KBM-7 (cell line): Measurements from ENCODE around the gene SLIT1.

ENCODE experiments used
- DNase-seq: peaks from one replicate; pipeline ENCODE4 v3.0.0-alpha.2; 2015
- in situ Hi-C: fragments of 300-500 bp; cut with MboI; formaldehyde crosslinking; loops from 2 replicates; pipeline ENCODE4 v1.14.3; 2020; ENCODE audit warnings: low sequenced_read_pairs, low pct_unique_long_range_greater_than_20kb, mixed read lengths

The SLIT1 gene

DNA sequence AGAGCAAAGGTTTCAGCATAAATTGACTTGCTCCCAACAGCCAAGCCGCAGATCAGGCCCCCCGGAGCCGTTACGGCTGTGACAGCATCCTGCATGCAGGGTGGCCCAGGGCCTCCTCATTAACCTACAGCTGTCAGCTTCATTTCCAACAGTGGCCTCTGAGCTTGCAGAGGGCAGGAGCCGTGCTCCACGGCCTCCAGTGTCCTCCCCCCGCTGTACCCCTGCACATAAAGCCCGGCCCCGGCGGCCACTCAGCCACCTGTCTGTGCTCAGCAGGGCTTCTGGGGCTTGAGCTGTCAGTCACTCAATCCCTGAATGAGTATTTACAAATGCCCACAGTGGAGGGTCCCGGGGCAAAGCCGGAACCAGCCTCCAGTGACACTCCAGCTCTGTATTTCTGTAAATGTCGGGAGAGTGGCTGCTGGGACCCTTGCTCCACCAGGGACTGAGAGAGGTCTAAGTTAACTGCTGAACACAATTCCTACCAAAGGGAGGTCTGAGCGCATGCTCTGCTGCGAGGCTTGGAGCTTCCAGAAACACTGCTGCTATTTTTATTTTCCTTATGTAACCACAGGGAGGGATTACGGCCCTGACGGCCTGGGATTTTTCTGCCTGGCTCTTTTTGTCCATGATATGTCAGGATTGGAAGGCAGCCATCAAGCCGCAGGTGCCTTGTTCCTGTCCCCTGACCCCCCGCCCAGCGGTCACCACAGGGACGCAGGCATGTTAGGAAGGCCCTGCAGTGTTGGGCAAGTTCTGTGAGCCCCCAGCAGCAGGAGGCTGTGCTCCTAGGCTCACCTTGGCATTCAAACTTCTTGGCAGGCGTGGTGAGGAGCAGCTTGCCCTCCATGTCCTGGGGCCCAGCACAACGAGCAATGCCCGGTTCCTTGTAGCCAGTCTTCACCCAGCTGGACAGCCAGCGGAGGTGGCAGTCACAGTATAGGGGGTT lies 165.0 kb downstream of the SLIT1 start:
- in situ Hi-C loops, result no loop called here
- no peak for DNase-seq

- in situ Hi-C loops, result no loop called here
- DNase-seq, result no peak
These were observed 166.4 kb downstream of the SLIT1 start for GRCh38 chr10:97019213-97019844.

GRCh38 chr10:97018251-97019212 lies 167.2 kb downstream of the SLIT1 start:
- in situ Hi-C loops, result no loop called here
- DNase-seq, result no peak

- no peak for DNase-seq
- in situ Hi-C loops, result no loop called here
These were observed 168.3 kb downstream of the SLIT1 start for GRCh38 chr10:97017474-97017903.

DNA sequence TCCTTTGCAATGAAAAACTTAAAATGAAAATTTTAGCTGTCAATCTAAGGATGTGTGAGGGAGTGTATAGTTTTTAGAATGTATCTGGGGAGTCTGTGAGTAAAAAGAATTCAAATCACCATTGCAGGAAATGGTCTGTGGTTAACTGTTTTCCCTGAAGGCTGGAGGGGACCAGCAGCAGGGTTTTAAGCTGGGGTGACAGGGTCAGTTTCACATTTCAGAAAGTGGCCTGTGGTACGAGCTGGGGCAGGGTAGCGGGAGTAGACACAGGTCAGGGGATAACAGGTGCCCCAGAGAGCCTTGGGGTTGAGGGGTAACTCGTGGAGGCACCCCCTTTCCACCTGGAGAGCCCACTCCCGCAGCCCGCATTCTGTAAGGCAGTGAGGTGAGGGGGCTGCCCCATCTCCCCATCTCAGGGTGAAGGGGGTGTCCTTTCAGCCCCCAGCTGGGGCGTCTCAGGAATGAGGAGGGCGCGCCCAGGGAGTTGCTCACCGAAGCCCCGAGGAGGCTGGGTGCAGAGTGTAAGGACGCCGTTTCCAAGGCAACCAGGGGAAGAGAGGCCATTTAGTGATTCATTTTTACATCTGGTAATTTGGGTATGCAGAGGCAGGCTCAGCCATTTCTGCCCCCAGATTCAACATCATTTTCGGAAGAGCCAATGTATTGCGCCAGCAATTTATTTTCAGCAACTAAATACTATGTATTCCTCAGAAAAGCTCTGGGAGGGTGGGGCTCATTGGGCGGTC lies 168.9 kb downstream of the SLIT1 start:
- in situ Hi-C loops, result no loop called here
- no peak for DNase-seq

GRCh38 chr10:97015240-97015639 lies 170.5 kb downstream of the SLIT1 start:
- DNase-seq, result no peak
- in situ Hi-C loops, result no loop called here

GRCh38 chr10:97013983-97014382 lies 171.8 kb downstream of the SLIT1 start:
- DNase-seq, result no peak
- in situ Hi-C loops, result no loop called here

GRCh38 chr10:97013568-97013967 lies 172.2 kb downstream of the SLIT1 start:
- in situ Hi-C loops, result no loop called here
- no peak for DNase-seq

DNA sequence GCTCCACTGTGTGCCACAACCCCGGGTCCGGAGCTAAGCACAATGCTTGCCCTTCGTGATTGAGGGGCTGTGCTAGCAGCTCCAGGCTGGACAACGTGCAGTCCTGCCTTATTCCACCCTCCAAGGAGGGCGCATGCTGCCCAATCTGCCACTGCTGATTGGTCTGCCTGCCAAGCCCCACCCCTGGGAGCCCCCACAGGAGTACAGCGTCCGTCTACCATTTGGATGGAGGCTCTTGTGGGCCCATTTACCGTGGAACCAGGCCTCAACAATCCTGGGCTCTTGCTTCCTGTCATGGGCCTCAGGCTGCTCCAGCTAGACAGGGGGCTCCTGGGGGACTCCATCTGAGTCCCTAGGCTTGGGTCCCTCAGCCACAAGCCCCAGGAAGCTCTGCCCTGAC lies 173.3 kb downstream of the SLIT1 start:
- DNase-seq, result no peak
- in situ Hi-C loops, result no loop called here

DNA sequence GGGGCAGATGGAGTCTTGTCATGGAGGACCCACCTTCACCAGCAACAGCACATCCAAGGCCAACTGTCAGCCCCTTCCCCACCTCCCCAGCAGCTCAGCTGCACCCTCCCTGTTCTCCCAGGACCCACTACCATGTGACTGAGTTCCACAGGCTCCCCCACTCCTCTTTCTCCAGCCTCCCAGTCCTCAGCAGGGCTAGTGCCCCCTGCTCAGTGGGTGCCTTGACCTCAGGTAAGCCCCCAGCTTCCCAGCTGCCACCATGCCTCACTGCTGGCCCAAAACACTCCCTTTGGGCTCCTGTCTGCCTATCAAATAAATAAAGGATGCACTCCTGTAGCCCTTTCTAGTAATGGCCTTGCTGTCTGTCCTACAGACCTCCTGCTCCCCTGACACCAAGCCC lies 174.4 kb downstream of the SLIT1 start:
- in situ Hi-C loops, result no loop called here
- DNase-seq, result no peak

GRCh38 chr10:97010695-97011206 lies 175.0 kb downstream of the SLIT1 start:
- in situ Hi-C loops, result no loop called here
- DNase-seq, result no peak

- in situ Hi-C loops, result no loop called here
- DNase-seq, result no peak
These were observed 178.3 kb downstream of the SLIT1 start for GRCh38 chr10:97007417-97007816.

GRCh38 chr10:97006364-97006763 lies 179.4 kb downstream of the SLIT1 start:
- in situ Hi-C loops, result no loop called here
- no peak for DNase-seq

GRCh38 chr10:97005349-97005748 lies 180.4 kb downstream of the SLIT1 start:
- no peak for DNase-seq
- in situ Hi-C loops, result no loop called here

GRCh38 chr10:97004591-97004990 lies 181.2 kb downstream of the SLIT1 start:
- DNase-seq, result no peak
- in situ Hi-C loops, result no loop called here

- DNase-seq, result no peak
- in situ Hi-C loops, result no loop called here
These were observed 182.0 kb downstream of the SLIT1 start for GRCh38 chr10:97003804-97004201.

GRCh38 chr10:97003151-97003803 lies 182.5 kb downstream of the SLIT1 start:
- in situ Hi-C loops, result no loop called here

GRCh38 chr10:97002670-97003069 lies 183.1 kb downstream of the SLIT1 start:
- in situ Hi-C loops, result no loop called here
- DNase-seq, result no peak

More at GRCh38 chr10:97003151-97003803, 182.5 kb downstream of the SLIT1 start:
- DNase-seq, result no peak
